ENCODE data around the gene PAPLN.

GRCh38 chr14:73269729-73270531 is 32.6 kb downstream of the PAPLN start:
- TF ChIP-seq CTCF (IDR thresholded peaks at IDR 0.05) (no peak), POLR2A (IDR thresholded peaks at IDR 0.05) (no peak)

Data from testis (tissue), 2 donors.